NOMO-1 (cell line): Measurements from ENCODE around the gene PCK2.
A peak's percentile ranks its signal among the peaks of the same experiment; 100 is the strongest.
"Not testable (repeated sequence)": the region's sequence is repeated elsewhere in the genome, so short reads cannot be mapped to it uniquely, and the experiment has no call there.

Experiments
- DNase-seq, 2 experiments: peaks; one replicate each; lab custom pipeline; 2025; ENCODE audit not compliant: unreplicated experiment in 2 of 2; lab: John Stamatoyannopoulos, UW

Gene PCK2

DNA sequence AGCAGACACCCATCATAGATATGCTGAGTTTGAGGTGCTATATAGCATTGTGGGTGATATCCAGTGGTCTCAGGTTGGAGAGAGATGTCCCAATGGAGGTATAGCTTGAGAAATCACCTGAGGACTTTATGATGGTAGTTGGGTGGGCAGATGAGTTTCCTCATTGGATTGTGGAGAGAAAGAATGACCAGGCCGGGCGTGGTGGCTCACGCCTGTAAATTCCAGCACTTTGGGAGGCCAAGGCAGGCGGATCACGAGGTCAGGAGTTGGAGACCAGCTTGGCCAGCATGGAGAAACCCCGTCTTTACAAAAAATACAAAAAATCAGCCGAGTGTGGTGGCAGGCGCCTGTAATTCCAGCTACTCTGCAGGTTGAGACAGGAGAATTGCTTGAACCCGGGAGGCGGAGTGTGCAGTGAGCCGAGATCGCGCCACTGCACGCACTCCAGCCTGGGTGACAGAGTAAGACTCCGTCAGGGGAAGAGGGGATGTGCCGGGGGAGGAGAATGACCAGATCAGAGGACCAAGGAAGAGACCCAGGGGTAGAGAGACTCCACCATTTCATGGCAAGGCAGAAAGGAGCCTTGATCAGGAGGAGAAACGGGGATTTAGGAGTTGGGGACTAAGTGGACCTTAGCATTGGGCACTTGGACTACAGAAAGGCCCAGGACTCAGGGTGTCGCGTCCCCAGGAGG lies 757 bp upstream of the PCK2 start:
- no peak for DNase-seq

DNA sequence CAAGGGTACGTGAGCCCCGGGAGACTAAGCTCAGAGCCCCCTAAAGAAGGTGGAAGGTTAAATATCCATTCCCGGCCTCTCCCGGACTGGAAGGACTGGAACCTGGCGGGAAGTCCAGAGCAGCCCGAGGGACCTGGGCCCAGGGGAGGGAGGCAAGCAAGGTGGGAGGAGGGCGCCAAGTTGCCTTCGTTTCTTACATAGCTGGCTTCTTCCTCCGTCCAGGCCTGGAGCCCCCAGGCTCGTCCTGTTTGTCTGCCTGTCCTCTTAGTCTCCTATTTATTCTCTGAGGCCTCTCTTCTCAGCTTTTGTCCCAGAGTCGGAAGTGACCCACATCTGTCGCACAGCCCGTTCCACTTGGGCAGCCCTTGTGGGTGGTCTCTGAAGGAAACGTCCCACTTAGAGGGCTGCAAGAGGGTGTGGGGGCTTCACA lies 745 bp downstream of the PCK2 start:
- DNase-seq, result peak in 1 of 2 experiments; percentile 27

DNA sequence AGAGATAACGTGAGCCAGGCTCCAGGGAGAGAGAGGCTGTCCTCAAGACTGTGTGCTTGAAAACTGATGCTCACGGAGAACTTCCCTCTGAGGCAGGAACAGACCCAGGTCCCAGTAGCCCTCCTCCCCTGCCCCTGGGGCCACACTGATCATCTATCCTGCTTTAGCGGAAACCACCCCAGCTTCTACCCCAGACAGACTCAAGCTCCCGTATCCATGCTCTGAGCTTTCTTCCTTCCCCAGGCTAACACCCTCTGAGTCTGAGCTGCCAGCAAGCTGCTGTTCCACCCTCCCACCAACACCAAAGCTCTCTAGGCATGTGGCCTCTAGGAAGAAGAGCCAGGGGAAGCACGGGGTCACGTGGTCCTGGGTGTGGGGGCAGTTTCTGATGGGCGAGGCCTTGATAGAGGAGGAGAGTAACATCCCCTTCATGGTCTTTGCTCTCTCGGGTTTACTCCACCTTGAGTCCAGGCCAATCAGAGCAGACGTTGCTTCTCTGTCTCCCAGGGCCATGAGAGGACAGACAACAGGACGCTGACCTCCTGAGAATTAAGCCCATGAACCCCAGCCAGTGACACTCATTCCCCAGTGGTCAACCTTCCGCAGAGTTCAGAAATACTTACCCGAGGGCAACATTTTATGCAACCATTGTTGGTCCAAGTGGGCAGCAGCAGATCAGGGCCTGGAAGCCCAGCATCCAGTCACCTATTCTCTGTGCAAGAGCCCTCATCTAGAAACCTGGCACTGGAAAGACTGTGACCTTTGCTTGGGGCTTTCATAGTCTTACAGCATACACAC lies 1.4 kb downstream of the PCK2 start:
- DNase-seq, result peak; percentile 31 to 58

DNA sequence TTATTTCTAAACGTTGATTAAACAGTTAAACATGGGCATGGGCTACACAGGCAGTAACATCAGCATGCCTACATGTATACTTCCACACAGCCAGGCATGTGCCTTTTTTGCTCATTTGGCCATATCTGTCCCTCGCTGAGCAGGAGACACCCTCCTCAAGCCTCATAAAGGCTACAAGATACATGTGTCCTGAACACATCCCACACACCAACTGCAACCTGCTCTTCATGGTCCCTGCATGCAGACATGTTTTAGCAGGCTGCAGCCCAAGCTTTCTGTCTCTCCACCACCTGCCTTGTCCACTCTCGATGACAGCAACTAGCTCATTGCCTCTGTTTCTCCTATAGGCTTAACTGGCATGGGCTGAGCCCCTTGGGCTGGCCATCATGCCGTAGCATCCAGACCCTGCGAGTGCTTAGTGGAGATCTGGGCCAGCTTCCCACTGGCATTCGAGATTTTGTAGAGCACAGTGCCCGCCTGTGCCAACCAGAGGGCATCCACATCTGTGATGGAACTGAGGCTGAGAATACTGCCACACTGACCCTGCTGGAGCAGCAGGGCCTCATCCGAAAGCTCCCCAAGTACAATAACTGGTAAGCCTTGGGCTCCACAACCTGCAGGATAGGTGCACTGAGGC lies 2.6 kb downstream of the PCK2 start:
- DNase-seq, result no peak

DNA sequence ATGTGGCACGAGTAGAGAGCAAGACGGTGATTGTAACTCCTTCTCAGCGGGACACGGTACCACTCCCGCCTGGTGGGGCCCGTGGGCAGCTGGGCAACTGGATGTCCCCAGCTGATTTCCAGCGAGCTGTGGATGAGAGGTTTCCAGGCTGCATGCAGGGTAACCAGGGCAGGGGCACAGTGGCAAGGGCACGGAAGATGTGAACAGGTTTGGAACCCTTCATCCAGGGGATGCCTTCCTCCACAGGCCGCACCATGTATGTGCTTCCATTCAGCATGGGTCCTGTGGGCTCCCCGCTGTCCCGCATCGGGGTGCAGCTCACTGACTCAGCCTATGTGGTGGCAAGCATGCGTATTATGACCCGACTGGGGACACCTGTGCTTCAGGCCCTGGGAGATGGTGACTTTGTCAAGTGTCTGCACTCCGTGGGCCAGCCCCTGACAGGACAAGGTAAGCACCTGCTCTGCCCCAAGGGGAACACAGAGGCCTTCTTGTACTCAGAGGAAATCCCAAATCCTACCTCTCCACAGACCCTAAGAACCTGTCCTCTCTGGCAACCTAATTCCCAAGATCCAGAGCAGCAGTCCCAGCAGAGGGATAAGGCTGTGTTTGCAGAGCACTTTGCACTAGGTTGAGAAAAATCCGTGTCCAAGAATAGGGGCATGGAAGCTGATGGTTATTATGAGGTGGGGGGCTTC lies 4.3 kb downstream of the PCK2 start:
- no peak for DNase-seq

DNA sequence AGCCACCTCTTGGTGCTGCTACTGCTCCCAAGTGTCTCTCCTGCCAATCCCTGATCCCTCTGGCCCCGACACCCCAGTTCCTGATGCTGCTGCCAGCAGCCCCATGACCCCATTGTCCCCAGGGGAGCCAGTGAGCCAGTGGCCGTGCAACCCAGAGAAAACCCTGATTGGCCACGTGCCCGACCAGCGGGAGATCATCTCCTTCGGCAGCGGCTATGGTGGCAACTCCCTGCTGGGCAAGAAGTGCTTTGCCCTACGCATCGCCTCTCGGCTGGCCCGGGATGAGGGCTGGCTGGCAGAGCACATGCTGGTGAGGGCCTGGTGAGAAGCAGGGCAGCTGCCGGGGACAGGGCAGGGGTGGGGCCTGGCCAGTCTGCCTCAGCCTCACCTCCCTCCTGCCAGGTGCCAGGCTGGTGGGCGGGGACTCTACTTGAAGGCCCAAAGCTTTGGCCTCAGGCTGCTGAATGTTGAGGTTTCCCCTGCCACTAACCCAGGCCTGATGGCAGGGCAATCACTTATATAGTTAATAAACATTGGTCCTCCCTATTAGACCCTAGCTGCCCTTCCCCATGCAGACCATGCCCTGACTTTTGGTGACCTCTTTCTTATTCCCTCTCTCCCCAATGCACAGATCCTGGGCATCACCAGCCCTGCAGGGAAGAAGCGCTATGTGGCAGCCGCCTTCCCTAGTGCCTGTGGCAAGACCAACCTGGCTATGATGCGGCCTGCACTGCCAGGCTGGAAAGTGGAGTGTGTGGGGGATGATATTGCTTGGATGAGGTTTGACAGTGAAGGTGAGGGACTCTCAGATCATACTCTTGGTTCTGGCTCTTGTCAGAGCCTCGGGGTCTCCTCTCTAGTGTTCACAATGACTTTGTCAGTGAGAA lies 5.1 kb downstream of the PCK2 start:
- no peak for DNase-seq

DNA sequence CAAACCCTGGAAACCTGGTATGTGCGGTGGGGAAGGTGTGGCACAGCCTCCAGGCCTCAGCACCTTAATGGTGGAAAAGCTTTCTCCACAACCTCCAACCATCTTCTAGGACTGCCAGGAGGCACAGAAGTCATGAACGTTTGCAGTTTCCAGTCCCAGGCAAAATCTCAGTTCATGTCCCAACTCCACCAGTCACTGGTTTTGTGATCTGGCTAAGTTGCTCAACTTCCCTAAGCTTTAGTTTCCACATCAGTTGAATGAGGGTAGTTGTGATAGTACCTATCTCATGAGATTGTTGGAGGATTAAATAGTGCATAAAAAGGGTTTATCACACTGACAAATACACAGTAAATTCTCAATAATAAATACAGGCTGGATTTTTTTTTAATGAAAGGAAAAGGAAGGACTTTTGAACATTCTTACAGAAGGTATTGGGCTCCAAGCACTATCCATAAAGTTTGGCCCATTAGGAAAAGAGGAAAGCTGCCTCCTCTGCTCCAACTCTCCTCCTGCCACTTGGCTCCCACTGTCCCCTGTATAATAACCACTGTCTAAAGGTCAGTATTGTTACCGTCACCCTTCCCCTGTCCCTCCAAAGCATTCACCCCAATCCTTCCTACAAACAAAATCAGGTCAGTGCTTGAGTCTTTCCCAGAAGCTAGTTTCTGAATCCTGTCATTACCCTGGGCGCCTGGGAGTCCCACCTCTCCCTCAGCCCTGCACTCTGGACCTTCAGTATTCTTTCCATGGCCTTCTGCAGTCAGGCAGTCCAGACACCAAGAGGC lies 6.3 kb downstream of the PCK2 start:
- peak in 1 of 2 experiments; percentile 26 for DNase-seq

DNA sequence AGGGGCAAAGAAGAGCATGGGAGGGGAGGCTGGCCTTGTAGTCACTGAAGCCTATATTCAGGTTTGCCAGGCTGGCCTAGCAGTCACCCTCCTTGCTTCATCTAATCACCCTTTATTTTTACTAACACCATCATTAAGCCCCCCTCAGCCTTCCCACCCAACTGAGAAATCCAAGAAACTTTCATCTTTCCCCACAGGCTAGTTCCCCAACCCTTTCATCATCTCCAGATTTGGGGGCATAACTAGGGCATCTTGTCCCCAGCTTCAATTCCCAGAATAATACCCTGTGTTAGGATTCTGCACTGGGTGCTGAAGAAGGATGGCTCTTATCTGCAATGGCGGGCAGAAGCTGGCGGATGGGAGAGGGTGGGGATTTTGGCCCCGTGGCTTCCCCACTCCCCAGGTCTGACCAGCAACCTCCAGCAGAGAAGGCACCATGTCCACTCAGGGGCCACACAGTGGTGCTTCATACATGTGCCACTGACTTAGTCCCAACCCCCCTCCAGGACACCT lies 6.9 kb downstream of the PCK2 start:
- DNase-seq, result no peak

DNA sequence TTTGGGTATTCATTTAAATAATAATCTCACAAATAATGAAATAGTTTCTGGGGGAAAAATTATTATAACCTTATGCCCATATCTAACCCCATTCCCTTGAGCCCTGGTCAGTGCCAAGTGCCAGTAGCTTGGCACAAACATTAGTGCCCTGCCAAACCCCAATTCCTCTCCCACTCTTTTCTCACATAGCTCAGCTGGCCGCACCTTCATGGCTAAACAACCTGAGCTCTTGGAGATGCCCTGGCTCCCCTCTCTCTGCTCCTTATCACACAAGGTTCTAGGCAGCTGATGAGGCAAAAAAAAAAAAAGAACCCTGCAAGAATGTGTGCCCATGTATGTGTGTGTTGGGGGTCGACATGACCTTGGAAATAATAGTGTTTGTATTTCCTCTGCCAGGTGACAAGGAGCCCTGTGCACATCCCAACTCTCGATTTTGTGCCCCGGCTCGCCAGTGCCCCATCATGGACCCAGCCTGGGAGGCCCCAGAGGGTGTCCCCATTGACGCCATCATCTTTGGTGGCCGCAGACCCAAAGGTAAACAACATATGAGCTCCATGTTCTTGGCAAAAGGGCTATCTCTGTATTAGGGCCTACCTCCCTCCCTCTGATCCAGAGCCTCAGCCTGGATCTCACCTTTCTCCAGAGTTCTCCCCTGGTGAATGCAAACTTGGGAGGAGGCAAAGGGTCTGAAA lies 8.4 kb downstream of the PCK2 start:
- DNase-seq, result no peak

DNA sequence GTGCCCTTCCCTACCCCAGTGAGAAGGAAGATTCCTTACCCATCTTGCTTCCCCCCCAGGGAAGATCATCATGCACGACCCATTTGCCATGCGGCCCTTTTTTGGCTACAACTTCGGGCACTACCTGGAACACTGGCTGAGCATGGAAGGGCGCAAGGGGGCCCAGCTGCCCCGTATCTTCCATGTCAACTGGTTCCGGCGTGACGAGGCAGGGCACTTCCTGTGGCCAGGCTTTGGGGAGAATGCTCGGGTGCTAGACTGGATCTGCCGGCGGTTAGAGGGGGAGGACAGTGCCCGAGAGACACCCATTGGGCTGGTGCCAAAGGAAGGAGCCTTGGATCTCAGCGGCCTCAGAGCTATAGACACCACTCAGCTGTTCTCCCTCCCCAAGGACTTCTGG lies 9.3 kb downstream of the PCK2 start:
- no peak for DNase-seq

DNA sequence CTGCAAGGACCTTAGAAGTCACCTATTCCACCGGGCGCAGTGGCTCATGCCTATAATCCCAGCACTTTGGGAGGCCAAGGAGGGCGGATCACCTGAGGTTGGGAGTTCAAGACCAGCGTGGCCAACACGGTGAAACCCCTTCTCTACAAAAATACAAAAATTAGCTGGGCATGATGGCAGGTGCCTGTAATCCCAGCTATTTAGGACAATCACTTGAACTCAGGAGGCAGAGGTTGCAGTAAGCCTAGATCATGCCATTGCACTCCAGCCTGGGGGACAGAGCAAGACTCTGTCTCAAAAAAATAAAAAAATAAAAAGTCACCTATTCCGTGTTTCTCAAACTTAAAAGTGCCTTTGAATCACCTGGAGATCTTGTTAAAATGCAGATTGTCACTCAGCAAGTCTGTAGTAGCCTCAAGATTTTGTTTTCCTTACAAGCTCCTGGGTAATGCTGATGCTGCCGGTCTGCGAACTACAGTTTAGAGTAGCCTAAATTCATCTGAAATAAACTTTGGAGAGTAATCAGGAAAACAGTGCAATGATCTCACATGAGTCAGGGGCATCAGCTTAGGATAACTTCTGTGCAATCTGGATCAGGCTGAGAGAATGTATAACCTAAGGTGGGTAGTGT lies 11.6 kb downstream of the PCK2 start:
- not testable (repeated sequence) for DNase-seq

DNA sequence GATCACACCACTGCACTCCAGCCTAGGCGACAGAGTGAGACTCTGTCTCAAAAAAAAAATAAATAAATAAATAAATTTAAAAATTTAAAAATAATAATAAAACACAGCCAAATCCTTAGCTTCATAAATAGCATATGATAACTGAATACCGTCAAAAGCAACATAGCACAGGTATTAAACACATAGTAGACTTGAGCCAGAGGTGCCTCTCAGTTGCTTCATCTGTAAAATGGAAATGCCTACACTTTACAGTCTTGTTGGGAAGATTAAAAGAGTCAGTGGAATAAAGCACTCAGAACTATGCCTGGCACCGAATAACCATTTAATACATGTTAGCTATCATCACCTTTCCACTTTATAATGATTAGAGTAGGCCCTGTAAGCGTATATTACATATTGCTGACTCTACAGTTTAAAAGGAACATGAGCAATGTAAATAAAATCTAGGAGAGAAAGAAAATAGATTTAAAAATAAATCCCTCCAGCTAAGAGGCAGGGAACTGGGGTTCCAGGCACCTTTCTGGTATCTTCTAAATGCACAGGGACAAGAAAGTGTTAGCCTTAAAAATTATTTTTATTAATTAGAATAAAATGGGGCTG lies 12.7 kb downstream of the PCK2 start:
- no peak for DNase-seq

DNA sequence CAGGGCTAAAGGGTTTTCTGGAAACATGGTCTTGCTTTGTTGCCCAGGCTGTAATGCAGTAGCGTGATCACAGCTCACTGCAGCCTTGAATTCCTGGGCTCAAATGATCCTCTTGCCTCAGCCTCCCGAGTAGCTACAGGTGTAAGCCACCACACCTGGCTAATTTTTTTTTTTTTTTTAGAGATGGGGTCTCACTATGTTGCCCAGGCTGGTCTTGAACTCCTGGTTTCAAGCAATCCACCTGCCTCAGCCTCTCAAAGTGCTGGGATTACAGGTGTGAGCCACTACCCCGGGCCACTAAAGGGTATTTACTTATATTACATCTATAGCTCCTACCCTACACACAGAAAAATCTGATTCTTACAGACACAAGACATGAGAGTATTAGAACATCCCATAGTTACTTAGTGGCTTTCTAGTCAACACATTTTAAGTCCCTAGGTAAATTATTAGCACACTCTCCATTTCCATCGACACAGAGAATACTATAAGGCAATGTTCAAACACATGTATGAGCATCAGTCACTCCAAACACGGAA lies 14.3 kb downstream of the PCK2 start:
- DNase-seq, result no peak

DNA sequence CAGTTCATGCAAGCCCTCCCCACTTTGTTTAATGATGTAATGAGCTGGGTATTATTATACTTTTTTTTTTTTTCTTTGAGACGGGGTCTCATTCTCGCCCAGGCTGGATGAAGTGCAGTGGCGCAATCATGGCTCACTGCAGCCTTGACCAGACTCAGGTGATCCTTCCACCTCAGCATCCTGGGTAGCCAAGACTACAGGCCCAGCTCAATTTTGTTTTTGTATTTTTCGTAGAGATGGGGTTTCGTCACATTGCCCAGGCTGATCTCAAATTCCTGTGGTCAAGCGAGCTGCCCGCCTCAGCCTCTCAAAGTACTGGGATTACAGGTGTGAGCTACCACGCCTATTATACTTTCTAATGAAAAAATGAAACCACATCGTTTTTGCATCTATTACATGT lies 15.9 kb downstream of the PCK2 start:
- DNase-seq, result no peak

DNA sequence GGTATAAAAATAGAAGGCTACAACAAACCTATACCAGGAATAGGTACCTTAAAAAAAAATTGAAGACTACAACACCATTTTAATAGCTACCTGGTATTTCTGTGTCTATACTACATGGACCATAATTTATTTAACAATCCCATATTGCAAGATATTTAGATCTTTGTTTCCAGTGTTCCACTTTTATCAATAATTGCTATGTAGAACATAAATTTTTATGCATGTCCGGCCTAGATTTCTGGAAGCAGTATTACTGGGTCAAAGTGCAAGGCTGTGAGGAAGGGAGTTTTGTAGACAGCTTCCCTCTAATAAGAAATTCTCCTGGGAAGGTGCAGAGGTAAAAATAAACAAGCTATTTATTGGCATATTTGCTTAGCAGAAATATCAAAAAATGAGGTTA lies 16.4 kb downstream of the PCK2 start:
- no peak for DNase-seq

DNA sequence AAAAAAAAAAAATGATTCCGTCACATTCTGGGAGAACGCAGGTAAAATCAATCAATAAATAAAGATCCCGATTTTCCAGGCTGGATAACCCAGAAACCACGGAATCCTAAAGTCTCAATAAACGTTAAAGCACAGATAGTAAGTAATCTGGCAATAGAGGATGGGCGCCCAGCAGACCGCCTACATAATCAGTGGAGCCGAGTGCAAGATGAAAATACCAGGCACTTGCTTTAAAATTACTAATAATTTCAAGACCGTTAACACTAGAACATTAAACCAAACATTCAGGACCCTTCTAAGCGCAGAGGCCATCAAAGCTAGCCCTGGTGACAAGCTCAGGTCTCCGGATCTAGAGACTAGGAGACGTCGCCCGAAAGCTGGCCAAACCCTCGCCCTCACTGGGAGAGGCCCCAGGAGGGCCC lies 19.3 kb downstream of the PCK2 start:
- no peak for DNase-seq

DNA sequence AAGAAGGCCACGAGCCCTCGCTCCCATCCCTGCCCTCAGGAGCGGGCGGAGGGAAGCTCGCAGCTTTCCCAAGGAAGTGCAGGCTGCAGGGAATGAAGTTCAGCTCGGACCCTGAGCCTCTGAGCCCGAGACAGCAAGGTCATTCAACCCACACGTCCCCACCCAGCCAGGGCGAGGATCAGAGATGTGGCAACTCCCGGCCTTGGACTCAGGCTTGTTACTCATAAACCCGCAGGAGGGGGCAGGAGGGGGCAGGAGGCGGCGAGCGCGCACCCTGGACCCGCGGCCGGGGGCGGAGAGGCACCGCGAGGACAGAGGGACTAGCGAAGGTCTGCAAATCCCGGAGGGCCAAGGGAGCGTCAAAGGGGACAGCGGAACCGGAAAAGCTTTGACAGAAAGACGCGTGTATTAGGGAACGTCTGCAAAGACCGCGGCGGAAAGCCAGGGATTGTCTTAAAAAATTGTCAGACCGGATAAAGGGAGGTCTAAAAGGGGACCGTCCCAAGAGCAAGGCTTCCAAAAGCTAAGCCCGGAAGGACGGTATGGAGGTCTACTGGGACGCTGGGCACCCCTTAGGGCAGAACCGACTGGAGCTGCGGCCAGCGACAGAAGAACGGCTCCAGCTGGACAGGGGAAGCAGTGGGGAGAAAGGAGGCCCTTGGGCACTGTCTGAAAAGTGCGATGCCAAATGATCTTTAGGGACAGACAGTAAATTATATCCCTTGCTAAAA lies 19.9 kb downstream of the PCK2 start:
- peak; percentile 88 to 91 for DNase-seq
